ENCODE results near the gene LMO7.
"Not testable (repeated sequence)": the region's sequence is repeated elsewhere in the genome, so short reads cannot be mapped to it uniquely, and the experiment has no call there.

Gene LMO7

GRCh38 chr13:75702476-75702875 is 66.3 kb downstream of the LMO7 start:
- DNase-seq: no peak

DNA sequence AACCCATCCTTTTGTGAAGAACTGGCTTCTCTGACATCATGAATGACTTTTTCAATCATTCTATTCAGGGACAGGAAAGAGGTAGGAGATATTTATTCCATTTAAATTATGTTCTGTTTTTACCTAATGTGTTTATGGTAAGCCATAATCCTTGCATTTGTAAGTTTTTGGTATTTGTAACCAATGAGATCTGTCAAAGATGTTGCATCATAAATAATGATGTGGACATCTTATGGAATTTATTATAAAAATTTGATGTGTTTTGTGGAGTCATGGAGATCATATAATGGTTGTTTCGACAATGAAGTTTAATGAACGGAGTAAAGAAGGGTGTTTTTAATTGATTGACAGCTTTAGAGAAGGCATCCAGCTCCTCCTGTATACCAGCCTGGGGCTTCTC is 67.6 kb downstream of the LMO7 start:
- DNase-seq: no peak

- DNase-seq: no peak
Observed at GRCh38 chr13:75704194-75704926, 68.2 kb downstream of the LMO7 start.

DNA sequence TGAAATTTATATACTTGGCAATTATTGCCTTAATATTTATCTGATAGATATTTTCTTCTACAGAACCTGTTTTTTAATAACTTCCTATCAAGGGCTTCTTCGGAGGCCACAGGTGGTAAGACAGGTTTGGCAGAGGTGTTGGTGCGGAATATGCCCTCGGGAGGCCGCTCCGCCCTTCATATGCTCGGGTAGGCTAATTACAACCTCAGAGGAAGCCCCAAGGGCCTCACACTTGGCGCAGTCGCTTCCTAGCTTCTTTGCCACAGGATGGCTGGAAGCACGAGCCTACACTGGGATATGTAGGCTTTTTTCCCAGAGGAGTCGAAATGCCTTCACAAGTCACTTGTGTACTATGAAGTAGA is 68.8 kb downstream of the LMO7 start:
- DNase-seq: no peak

DNA sequence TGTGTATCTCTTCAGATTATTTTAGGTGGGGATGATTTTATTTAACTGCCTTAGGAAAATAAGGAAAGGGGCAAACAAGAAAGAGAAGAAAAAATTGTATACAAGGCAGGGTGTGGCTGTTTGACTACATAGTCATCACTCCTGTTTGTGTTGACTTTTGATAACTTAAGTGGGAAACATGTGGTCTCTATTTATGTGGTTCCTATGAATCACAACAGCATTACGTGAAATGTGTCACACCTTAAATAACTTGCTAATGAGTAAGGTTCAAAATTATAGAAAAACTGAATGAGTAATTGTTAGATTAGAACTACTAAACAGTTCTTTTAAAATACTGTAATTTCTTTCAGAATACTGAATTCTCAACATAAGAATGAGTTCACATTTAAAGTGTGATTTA is 69.3 kb downstream of the LMO7 start:
- DNase-seq: no peak

- no peak for DNase-seq
Observed at GRCh38 chr13:75705908-75706307, 69.8 kb downstream of the LMO7 start.

DNA sequence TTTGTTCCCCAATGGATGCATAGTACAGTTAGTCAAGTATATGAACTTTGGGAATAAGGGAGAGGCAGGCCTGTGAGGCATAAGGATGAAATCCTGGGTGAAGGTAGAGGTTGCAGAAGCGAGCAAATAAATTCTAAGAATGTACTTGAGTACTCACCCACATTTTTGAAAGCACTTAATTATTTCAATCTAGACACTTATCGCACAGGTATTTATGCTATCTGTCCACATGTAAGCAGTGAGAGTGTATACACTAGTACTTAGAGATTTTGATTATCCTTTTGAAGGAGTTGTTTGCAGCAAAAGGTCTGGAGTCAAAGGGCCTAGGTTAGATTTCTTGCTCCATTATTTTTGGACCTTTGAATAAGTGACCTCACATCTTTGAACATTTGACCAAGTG is 77.7 kb downstream of the LMO7 start:
- no peak for DNase-seq

- DNase-seq: no peak
Observed at GRCh38 chr13:75715601-75716523, 79.7 kb downstream of the LMO7 start.

GRCh38 chr13:75717525-75717924 is 81.4 kb downstream of the LMO7 start:
- DNase-seq: no peak

DNA sequence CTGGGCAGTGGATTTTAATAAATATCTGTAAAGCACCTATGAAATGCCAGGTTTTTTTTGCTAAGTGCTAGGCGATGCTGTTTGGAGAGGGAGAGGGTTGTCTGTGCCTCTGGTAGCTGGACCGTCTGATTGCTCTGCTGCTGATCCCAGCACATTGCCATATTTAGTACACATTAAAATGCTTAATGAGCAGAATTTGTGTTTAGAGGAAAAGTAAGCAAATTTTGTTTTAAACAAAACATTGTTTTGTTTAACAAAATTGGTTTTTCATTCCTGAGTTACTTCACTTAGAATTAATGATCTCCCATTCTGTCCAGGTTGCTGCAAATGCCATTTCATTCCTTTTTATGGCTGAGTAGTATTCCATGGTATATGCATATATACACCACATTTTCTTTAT is 85.2 kb downstream of the LMO7 start:
- no peak for DNase-seq

GRCh38 chr13:75723901-75724300 is 87.8 kb downstream of the LMO7 start:
- DNase-seq: no peak

DNA sequence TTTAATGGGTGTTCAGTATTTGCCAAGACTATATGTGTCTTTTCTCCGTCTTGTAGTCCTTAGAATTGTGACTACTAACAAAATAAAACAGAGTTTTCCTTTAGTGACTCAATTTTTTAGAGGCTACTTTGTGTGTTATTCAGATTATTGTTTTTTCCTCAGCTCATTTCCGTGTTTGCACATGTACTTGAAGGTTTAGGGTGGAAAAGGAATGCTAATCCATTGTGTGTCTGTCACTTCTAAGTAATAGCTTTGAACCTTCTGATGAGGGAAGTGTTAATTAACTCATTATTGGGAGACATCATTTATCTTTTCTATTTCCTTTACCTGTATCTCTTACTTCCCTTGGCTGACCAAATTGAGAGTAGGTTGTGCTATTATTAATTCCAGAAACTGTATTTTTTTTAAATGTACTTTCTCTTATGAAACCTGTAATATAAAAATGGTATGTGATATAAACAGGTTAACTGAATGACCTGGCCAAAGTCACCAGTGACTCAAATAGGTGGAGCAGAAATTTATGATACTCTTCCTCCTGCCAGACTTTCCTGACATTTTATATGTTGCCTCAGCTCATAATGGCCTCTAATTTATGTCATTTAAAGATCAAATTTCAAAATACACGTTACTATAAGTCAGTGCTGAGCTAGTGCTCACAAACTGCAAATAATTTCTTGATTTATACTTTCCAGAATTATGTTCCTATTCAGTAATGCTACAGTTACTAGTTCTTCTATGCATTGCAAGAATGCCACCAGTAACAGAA is 88.8 kb downstream of the LMO7 start:
- DNase-seq: no peak

- DNase-seq: no peak
Observed at GRCh38 chr13:75725736-75726135, 89.6 kb downstream of the LMO7 start.

- no peak for DNase-seq
Observed at GRCh38 chr13:75726306-75726705, 90.2 kb downstream of the LMO7 start.

- not testable (repeated sequence) for DNase-seq
Observed at GRCh38 chr13:75733113-75733512, 97.0 kb downstream of the LMO7 start.

- no peak for DNase-seq
Observed at GRCh38 chr13:75736173-75736572, 100.0 kb downstream of the LMO7 start.

DNA sequence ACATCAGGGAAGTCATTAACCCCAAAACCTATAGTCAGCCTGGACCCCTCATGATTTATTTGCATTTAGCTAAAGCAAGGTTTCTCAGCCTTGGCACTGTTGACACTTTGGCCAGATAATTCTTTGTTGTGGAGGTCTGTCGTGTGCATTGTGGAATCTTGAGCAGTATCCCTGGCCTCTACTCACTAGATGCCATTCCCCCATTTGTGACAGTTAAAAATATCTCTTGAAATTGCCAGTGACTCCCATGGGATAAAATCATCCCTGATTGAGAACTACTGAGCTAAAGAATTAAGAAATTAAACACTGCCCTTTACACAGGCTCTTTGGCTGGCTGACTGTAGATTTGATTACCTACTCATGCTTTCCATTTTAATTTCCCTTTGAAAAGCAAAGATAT is 102.7 kb downstream of the LMO7 start:
- DNase-seq: no peak

DNA sequence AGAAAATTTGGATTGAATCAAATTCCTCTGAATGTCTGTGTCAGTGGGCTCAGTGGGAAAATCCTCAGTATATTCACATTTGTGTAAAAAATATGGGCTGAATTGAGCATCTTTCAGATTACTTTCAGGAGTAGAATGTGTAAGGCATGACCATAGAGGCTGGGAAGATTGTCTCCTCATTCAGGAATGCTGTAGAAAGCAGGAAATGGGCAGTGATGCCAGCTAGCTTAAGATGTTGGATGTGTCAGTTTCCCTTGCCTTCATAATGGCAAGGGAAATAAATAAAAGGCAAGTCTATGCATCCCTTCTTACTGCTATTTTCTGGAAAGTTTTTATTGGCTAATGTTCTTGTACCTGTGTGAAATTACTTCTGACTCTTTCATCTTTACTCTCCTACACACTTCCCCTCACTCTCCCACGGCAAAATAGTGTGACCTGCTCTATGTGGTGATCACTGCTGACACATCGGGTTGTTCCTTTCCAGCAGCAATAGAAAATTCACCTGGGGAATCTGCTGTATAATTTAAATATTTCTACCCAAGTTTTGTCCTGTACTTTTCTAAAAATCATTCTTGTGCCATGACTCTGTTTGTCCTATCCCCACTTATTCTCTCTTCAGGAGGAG is 103.2 kb downstream of the LMO7 start:
- no peak for DNase-seq

GRCh38 chr13:75740031-75740430 is 103.9 kb downstream of the LMO7 start:
- no peak for DNase-seq

- DNase-seq: not testable (repeated sequence)
Observed at GRCh38 chr13:75743072-75743471, 106.9 kb downstream of the LMO7 start.

DNA sequence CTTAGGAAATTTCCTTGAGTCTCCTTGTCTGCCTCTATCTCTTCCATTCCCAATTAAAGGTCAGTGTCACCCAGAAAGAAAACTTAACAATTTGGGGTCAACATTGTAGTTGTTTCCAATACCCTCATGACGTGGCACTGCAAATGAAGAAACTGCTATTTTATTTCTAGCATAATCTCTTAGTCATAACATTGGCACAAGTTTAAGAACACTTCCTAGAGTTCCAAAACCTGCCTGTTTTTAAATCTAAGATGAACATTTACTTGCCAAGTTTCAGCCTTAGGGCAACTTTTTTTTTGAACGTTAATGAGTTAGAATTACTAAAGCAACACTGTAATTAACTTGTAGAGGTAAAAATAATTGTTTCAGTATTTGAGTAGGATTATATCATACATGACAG is 108.0 kb downstream of the LMO7 start:
- no peak for DNase-seq

DNA sequence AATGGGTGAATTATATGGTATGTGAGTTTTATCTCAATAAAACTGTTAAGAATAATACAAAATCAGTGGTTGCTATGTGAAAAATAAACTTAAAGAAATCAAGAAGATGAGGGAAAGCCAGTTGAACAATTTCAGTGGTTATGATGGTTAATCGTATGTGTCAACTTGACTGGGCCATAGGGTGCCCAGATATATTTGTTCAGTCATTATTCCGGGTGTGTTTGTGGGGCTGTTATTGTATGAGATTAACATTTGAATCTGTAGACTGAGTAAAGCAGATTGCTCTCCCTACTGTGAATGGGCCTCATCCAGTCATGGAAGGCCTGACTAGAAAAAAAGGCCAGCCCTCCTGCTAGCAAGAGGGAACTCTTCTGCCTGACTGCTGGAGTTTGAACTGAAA is 109.3 kb downstream of the LMO7 start:
- DNase-seq: no peak

DNA sequence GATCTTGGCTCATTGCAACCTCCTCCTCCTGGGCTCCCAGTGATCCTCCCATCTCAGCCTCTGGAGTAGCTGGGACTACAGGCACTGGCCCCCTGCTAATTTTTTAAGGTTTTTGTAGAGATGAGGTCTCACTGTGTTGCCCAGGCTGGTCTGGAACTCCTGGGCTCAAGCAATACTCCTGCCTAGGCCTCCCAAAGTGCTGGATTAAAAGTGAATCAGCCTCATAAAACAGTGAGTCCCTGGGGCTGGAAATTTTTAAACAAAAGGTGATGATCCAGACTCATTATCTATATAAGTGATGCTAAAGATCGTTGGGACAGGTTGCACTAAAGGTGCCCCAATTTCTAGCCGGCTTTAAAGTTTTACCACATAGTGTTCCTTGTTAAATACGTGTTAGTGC is 112.7 kb downstream of the LMO7 start:
- DNase-seq: no peak
